DOHH2 (cell line): Measurements from ENCODE around the gene AMPD3.

Source experiments
- H3F3A ChIP-seq: fragments of 200-600 bp; sonication (generic), shearing (Covaris generic); 2 replicates; pipeline ENCODE4 v1.6.0; 2016; ENCODE audit warnings: antibody characterized with exemption, mild to moderate bottlenecking; ENCODE audit not compliant: control insufficient read depth, insufficient read depth
- H3K27ac ChIP-seq: fragments of 200-600 bp; sonication (generic); 2 replicates; pipeline ENCODE4 v1.5.1; 2014; ENCODE audit warnings: low read depth, mild to moderate bottlenecking, low read length, moderate library complexity
- H3K27me3 ChIP-seq: fragments of 200-600 bp; sonication (generic); 2 replicates; pipeline ENCODE4 v1.6.1; 2014; ENCODE audit warnings: mild to moderate bottlenecking, low read length, mixed read lengths; ENCODE audit not compliant: control insufficient read depth
- H3K36me3 ChIP-seq: fragments of 200-600 bp; sonication (generic); 2 replicates; pipeline ENCODE4 v1.6.1; 2014; ENCODE audit warnings: mild to moderate bottlenecking, low read length, moderate library complexity, mixed read lengths; ENCODE audit not compliant: control insufficient read depth
- H3K4me1 ChIP-seq: fragments of 200-600 bp; sonication (generic); 2 replicates; pipeline ENCODE4 v1.6.1; 2014; ENCODE audit warnings: mild to moderate bottlenecking, low read length, mixed read lengths; ENCODE audit not compliant: control insufficient read depth
- H3K4me2 ChIP-seq: fragments of 200-600 bp; sonication (generic); 2 replicates; pipeline ENCODE4 v1.6.0; 2014; ENCODE audit warnings: mild to moderate bottlenecking, low read length, moderate library complexity
- H3K4me3 ChIP-seq: fragments of 200-600 bp; sonication (generic); 2 replicates; pipeline ENCODE4 v1.5.1; 2014; ENCODE audit warnings: mild to moderate bottlenecking, low read length, mixed read lengths
- H3K79me2 ChIP-seq: fragments of 200-600 bp; sonication (generic); 2 replicates; pipeline ENCODE4 v1.6.1; 2014; ENCODE audit warnings: mild to moderate bottlenecking, low read length, mixed read lengths; ENCODE audit not compliant: control insufficient read depth
- H3K9me2 ChIP-seq: fragments of 200-600 bp; sonication (generic); replicated peaks from 2 replicates; pipeline ENCODE4 v1.6.1; 2014; ENCODE audit warnings: mild to moderate bottlenecking, low read length, mixed read lengths; ENCODE audit not compliant: control insufficient read depth
- H3K9me3 ChIP-seq: fragments of 200-600 bp; sonication (generic); 2 replicates; pipeline ENCODE4 v1.6.1; 2014; ENCODE audit warnings: antibody characterized with exemption, low read length, mixed read lengths; ENCODE audit not compliant: control insufficient read depth, insufficient read depth
- H4K20me1 ChIP-seq: fragments of 200-600 bp; sonication (generic); 2 replicates; pipeline ENCODE4 v1.6.0; 2014; ENCODE audit warnings: low read depth, mild to moderate bottlenecking, antibody characterized with exemption, low read length, moderate library complexity; ENCODE audit not compliant: control insufficient read depth, insufficient read depth
- EZH2phosphoT487 ChIP-seq: fragments of 200-600 bp; sonication (generic); IDR thresholded peaks from 2 replicates; pipeline ENCODE4 v1.6.1; 2017; ENCODE audit warnings: borderline replicate concordance, mild to moderate bottlenecking, antibody characterized with exemption, low read length, moderate library complexity, mixed read lengths
- TF ChIP-seq, protein P1 (sequence below): fragments of 200-600 bp; sonication (generic); IDR thresholded peaks from one replicate; pipeline ENCODE4 v1.5.1; 2014; ENCODE audit warnings: antibody characterized with exemption, mild to moderate bottlenecking, low read depth, low read length; ENCODE audit not compliant: poor library complexity, severe bottlenecking

The AMPD3 gene

GRCh38 chr11:10486161-10486840 lies 31.2 kb downstream of the AMPD3 start:
- Histone ChIP-seq H3K27me3 (no peaks in the 10 kb centered on the region), H3K9me3 (no peaks in the 10 kb centered on the region), H3K27ac (no peak overlapping the region), H3K4me2 (no peak overlapping the region), H3K4me1 (no peaks in the 10 kb centered on the region), H3K9me2 (no peaks in the 10 kb centered on the region), H3K4me3 (no peak overlapping the region), H3F3A (no peaks in the 10 kb centered on the region), H3K36me3 (peaks cover 4% of the 10 kb centered on the region; the same call in 1 of the 2 replicates), H3K79me2 (no peaks in the 10 kb centered on the region), H4K20me1 (no peaks in the 10 kb centered on the region)
- TF ChIP-seq, protein P1, sequence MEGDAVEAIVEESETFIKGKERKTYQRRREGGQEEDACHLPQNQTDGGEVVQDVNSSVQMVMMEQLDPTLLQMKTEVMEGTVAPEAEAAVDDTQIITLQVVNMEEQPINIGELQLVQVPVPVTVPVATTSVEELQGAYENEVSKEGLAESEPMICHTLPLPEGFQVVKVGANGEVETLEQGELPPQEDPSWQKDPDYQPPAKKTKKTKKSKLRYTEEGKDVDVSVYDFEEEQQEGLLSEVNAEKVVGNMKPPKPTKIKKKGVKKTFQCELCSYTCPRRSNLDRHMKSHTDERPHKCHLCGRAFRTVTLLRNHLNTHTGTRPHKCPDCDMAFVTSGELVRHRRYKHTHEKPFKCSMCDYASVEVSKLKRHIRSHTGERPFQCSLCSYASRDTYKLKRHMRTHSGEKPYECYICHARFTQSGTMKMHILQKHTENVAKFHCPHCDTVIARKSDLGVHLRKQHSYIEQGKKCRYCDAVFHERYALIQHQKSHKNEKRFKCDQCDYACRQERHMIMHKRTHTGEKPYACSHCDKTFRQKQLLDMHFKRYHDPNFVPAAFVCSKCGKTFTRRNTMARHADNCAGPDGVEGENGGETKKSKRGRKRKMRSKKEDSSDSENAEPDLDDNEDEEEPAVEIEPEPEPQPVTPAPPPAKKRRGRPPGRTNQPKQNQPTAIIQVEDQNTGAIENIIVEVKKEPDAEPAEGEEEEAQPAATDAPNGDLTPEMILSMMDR = no peak
- TF ChIP-seq EZH2phosphoT487 = no peak

DNA sequence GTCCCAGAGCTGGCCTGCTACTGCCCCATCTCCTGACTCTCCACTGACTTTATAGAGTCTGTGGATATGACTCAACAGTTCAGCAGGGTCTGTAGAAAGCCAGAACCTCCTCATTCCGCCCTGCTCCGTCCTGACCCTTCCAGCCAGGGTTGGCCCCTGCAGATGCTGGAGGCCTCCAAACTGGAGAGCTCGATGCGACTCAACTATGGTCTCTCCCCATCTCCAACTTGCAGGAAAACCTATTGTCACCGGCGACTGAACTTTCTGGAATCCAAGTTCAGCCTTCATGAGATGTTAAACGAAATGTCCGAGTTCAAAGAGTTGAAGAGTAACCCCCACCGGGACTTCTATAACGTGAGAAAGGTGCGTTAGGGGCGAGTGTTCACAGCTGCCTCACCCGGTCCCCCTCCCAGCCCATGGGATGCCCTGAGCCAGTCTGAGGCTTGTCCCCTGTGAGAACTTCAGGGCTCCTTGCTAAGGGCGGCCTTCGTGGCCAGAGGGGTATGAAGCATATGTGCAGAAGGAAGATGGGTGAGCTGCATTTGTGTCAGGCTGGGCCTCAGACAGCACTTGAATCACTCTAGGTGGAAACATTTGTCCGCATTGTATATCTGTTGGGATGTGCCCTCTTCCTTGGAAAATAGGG lies 32.1 kb downstream of the AMPD3 start:
- TF ChIP-seq, protein P1 = no peak
- no peak for TF ChIP-seq EZH2phosphoT487
- no peaks in the 10 kb centered on the region for H3K9me2 ChIP-seq
- H3F3A ChIP-seq = no peaks in the 10 kb centered on the region
- no peak overlapping the region for H3K4me3 ChIP-seq
- H3K27ac ChIP-seq = no peak overlapping the region
- H3K9me3 ChIP-seq = no peaks in the 10 kb centered on the region
- H4K20me1 ChIP-seq = no peaks in the 10 kb centered on the region
- H3K4me1 ChIP-seq = no peaks in the 10 kb centered on the region
- no peaks in the 10 kb centered on the region for H3K36me3 ChIP-seq
- H3K79me2 ChIP-seq = no peaks in the 10 kb centered on the region
- no peak overlapping the region for H3K4me2 ChIP-seq
- no peaks in the 10 kb centered on the region for H3K27me3 ChIP-seq

DNA sequence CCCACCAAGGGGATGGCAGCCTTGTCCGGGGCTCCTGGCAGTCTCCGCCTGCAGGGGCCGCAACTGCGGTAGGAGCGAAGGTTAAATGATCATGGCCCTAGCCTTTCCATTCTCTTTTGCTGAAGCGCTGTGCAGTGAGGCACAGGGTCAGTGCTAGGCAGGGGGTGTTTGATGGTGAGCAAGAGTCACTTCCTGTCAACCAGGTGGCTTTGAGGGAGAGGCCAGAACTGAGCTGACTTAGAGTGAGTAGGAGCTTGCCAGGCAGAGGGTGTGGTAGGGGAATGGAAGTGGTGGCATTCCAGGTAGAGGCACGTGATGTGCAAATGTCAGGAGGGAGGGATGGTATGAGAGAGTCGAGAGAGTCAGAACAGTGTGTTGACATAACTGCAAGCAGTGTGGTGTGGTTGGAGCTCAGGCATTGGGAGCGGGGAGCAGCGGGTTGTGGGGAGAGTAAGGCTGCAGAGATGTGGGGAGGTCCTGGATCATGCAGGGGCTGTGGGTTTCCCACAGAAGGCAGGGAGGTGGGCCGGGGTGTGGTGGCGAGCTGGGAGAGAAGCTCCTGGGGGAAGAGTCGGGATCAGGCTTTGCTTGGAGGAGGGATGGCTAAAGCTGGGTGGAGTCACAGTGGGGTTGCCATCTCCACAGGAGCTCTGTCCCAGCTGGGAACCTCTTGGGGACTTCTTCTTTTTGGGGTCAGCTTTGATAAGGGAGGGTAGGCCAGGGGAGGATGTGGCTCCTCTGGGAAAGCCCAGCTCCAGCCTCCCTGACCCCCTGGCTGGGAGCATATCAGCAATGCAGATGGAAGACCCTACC lies 33.3 kb downstream of the AMPD3 start:
- Histone ChIP-seq H3K79me2 (no peaks in the 10 kb centered on the region), H3F3A (no peaks in the 10 kb centered on the region), H3K4me1 (no peaks in the 10 kb centered on the region), H3K36me3 (no peaks in the 10 kb centered on the region; the same call in 1 of the 2 replicates), H3K27ac (no peak overlapping the region), H4K20me1 (no peaks in the 10 kb centered on the region), H3K9me2 (no peaks in the 10 kb centered on the region), H3K27me3 (no peaks in the 10 kb centered on the region), H3K9me3 (no peaks in the 10 kb centered on the region), H3K4me3 (no peak overlapping the region), H3K4me2 (no peak overlapping the region)
- TF ChIP-seq EZH2phosphoT487 = no peak
- TF ChIP-seq, protein P1 = no peak
